GM21423 (cell line): ENCODE results near the gene ASB15.
"Not testable (repeated sequence)": the region's sequence is repeated elsewhere in the genome, so short reads cannot be mapped to it uniquely, and the experiment has no call there.

Experiments used
- ATAC-seq: cut with Tn5 transposase; IDR thresholded peaks from one replicate; pipeline ENCODE4 v1.9.1; 2021; ENCODE audit warnings: mild to moderate bottlenecking, moderate library complexity; ENCODE audit not compliant: unreplicated experiment

The ASB15 gene

DNA sequence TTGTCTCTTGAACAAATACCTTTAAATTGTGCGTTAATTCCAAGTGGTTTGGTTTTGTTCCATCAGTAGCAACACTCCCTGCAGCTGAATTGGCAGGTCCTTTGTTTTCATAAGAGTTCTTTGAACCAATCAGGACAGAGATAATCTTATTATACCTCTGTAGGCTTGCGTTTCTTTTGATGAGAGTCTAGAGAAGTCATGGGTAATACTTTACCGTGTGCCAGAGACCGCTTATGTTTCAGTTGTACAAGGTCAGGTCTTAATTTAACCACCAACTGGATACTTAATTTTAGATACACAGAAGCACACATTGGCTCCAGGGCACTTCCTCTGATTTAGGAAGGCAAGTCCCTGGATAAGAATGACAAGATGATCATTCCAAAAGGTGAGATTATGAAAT is at the start of gene ASB15:
TSS of gene ASB15 (plus strand) at position 292 of the 400 bp plus-strand sequence. CDS start 12,682 bp downstream, outside the sequence.
- no peak for ATAC-seq

DNA sequence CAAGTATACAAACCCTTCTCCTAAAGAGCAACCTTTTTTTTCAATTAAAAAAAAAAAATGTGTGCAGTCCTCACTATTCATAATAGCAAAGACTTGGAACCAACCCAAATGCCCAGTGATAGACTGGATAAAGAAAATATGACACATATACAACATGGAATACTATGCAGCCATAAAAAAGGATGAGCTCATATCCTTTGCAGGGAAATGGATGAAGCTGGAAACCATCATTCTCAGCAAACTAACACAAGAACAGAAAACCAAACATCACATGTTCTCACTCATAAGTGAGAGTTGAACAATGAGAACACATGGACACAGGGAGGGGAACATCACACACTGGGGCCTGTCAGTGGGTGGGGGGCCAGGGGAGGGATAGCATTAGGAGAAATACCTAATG is 49.5 kb upstream of the ASB15 start:
- not testable (repeated sequence) for ATAC-seq

DNA sequence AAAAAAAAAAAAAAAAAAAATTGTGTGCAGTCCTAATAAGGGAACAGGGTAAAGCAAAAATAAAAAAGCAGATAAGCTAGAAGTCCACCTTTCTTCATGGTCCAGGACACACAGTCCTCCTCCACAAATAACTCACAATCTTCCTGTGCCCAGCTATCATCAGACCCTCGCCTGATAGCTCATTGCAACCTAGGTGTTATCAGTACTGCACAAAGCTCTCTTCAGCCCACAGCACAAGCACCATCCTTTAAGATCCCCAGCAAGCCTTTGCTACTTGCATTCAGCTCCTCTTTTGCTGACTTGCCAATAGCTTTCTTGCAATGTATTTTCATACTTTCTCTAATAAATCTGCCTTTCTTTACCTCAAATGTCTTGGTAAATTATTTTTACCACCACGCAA is 49.0 kb upstream of the ASB15 start:
- ATAC-seq, result no peak

DNA sequence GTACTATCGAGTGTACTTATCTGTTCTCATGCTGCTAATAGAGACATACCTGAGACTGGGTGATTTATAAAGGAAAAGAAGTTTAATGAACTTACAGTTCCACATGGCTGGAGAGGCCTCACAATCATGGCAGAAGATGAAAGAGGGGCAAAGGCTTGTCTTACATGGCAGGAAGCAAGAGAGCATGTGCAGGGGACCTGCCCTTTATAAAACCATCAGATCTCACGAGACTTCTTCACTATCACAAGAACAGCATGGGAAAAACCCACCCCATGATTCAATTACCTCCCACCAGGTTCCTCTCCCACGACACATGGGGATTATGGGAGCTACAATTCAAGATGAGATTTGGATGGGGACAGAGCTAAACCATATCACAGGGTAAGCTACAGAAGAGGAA is 48.5 kb upstream of the ASB15 start:
- no peak for ATAC-seq

DNA sequence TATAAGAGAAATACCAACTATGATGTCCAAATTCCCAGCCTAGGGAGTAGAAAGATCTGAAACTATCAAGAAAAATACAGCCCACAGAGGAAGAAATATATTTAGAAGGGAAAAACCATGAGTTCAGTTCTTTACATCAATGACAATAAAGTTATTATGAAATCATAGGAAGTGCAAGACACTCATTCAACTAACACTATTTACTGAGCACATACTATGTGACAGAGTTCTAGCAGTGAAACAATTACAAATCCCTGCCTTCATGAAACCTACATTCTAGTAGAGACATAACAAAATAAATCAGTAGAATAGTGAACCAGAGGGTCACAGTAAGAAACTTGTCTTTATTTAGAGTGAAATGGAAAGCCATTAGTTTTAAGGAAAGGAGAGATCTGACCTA is 46.1 kb upstream of the ASB15 start:
- no peak for ATAC-seq

DNA sequence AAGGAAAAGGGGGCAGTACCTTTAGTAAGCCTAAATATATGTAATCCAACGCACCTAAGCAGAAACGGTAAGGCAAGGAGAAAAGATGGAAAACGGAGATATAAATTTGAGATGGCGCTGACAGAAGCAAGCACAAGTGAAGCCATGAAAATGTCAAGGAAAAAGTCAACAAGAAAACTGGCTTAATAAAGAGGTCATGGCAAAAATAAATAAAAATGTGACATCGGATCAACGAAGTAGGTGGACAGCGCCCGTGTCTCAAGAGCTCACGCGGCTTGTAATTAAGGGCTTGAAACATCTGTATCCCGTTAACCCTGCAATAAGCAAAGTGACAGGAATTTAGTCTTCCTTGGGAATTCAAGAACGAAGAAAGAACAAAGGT is 44.6 kb upstream of the ASB15 start:
- no peak for ATAC-seq

DNA sequence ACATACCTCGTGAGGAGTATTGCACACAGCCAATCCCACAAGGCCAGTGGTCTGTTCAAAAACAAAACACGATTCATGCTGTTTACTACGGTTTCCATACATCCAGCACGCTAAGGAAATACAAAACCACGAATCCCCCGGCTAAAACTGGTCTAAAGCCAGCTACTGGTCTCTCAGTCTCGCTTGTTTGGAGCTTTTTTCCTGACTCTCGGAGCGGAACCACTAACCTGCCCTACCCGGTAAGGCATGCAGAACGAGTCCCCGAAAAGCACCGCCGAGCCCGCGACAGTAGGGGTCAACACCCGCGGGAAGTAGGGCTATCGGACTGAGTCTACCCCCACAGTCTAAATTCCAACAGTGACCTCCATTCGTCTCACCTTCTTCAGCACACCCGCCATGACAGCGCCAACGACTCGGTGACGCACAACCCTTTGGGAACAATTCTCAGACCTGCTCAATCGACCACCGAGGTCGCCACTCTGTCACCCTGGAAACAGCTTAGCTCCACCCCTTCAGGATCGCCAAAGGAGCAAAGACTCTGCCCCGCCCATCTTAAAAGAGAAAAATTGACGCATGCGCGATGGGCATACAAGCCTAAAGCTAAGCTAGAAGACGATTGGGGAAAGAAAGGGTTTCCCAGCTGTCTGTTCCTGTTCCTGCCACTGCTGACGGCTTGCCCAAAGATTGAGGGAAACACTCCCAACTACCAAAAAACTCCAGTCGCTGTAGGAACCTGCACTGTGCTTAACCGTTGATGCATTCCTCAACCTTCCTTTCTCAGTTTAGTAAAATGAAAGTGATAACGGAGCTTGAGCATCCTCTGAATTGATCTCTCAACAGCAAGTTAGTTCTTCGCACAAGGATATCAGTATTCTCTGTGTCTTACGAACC is 44.0 kb upstream of the ASB15 start, which contains the start of gene NDUFA5:
TSS of gene NDUFA5 (minus strand) at position 421 of the 891 bp plus-strand sequence. CDS start at position 398, 23 bp downstream.
- ATAC-seq, result peak; percentile 98

DNA sequence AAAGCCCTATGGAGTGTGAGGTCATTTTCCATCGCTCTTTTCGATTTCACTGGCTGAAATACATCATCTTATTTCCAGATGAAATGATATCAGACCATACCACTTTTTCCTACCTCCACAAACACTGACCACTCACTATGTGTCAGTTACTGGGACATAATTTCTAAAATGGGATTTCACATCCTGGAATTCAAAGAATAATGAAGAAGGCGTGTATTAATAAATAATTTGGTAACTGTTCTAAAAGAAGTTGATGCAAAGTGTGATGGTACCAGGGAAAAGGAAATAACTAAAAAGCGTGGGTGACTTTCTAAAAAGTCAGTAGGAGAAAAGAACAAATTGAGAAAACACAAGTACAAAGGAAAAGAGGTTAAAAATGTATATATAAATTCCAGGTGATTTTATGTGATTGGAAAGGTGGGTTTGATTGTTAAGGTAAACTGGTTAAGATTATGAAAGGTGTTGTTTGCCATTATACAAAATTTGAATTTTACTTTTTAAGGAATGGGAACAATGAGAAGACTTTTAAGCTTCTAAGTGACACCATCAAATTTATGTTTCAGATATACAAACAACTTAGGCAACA is 43.2 kb upstream of the ASB15 start:
- ATAC-seq, result no peak

DNA sequence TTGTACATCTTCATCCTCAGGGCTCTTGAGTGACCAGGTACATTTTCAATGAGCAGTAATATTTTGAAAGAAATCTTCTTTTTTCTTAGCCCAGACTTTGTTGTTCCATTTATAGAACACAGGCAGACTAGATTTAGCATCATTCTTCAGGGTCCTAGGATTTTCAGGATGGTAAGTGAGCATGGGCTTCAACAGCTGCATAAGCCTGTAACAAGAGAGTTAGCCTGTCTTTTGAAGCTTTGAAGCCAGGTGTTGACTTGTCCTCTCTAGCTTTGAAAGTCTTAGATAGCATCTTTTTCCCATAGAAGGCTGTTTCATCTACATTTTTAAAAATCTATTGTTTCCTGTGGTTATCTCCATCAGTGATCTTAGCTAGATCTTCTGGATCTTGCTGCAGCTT is 39.5 kb upstream of the ASB15 start:
- no peak for ATAC-seq

DNA sequence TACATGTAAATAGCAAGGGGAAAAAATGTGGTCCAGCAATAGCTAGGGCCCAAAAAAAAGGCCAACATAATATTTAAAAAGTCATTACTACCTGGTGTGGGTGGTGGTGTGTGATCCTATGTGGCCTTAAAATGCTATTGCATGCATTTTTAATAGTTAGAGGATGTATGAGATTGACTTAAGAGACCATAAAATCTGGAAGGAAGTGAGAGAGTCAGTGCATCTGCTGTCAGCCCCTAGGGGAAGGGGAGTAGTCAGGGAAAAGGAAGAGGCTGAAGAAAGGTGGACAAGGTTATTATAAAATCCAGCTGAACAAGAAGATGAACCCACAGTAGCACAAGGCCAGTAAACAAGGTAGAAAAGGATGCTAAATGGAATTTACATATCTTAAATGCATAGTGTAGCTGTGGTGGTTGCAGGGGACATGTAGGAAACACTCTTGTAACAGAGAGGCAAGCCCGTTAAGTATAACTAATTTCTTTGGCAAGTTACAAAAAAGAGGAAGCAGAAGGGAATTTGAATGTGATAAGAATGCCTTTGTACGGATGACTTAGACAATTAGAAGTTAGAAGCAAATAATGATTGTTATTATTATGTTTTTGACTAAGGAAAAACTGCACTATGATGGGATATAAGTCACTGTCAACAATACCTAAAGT is 32.1 kb upstream of the ASB15 start:
- ATAC-seq, result no peak

DNA sequence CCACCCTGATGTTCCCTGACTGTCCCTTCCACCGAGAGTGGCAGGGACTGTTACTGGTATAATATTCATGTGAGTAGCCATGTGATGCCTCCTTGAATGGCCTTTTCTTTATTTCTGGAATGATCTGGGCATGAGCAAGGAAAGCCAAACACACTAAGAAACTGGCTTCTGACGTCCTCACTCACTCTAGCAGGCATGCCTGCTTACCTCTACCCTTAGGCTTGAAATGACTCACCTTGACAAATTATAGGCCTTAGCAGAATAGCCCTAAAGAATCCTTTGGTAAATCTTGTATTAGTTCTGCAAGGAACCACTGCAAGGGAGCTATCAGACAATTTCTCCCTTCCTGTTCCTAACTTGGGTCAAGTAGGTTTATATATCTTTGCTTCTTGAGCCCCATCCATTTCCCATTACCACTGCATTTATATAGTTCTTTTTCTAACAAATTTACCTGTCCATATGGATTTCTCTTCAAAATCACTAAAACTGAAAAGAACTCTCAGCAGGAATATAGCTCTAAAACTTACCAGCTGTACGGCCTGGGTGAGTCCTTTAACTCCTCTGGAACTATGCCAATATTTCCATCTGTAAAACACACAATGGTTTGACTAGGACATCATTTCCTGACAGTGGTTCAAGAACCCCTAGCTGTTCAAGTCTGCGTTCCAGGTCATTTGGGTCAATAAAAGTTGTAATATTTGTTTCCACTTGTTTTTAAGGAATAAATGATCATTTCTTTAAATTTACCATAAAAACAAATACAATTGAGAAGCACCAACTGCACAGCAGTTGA is 31.0 kb upstream of the ASB15 start:
- ATAC-seq, result no peak

DNA sequence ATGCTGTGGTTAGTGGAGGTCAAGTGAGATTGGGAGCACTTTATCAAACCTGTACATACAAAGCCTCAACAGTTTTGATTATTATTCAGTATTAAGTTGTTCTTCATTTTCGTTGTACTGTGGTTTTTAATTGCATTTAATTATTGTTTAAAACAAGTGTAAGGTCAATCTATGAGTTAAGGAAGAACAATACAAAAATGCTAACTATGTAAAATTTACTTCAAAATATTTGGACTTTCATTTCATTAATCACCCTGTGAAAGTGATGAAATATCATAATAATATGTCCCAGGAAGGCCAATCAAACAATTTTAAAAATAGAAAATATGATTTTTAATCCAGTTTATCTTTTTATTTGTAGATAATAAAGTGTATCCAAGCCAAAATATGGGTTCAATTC is 30.4 kb upstream of the ASB15 start:
- no peak for ATAC-seq

DNA sequence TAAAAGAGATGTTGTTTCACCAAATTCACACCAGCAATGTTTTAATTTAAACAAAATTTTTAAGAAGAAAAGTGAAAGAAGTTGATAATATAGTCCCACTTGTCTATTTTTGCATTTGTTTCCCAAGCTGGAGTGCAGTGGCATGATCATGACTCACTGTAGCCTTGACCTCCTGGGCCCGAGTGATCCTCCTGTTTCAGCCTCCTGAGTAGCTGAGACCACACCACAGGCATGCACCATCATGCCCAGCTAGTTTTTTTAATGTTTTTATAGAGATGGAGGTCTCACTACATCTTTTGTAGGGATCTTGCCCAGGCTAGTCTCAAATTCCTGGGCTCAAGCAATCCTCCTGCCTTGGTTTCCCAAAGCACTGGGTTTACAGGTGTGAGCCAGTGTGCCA is 29.9 kb upstream of the ASB15 start:
- no peak for ATAC-seq

DNA sequence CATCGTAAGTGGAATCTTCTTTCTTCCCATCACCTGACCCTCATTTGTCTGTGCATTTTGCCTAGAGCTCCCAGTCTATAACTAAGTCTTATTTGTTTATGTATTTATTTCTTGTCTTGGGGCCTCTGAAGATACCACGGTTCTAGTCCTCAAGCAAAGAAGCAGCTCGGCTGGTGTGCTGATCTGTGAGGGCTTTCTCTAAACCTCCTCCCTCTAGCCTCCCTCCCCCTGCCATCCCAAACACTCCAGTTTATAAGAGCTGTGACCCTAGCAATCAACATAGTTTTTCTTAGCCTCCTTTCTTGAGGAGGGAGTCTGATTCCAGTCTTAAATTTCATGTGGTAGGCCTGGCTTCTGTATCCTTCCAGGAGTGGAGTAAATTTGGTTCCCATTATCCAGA is 28.3 kb upstream of the ASB15 start:
- no peak for ATAC-seq

DNA sequence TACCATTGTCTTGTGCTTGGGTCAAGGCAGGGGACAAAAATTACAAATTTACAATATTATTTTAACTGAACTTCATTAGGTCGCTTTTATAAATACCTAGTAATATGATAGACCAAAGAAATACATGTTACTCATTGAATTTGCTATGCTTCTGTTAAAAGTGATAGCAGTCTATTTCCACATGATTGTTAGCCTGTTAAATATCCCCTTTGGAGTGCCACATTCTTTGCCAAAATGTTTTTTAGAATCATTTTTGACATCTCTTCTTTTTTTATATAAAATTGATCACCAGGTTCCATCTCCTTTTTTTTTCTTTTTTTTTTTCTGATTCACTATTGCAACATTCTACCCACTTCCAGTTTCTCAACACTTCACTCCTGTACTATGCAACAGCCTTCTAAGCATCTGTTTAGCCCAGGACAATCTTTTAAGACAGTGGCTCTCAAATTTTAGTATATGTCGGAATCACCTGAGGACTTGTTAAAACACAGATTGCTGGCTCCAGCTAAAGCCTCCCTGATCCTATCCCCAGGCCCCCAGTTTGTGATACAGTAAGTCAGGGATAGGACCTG is 27.6 kb upstream of the ASB15 start:
- no peak for ATAC-seq

DNA sequence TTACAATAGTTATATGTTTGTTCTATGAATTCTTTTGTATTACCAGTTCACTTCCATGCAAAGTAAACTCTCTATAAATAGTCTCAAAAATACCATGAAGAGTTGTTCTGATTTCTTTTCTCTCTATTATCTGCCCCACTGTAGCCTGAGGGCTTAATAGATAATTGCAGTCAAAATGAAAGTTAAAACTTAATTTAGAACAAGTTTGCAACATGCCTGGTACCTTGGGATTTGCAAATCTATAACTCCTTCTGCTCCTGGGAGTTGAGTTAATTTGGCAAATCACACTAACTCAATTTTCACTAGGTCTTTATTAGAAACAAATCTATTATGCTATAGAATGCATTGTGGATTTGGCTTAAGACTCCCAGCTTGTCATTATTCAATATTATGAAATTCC is 22.2 kb upstream of the ASB15 start:
- no peak for ATAC-seq

DNA sequence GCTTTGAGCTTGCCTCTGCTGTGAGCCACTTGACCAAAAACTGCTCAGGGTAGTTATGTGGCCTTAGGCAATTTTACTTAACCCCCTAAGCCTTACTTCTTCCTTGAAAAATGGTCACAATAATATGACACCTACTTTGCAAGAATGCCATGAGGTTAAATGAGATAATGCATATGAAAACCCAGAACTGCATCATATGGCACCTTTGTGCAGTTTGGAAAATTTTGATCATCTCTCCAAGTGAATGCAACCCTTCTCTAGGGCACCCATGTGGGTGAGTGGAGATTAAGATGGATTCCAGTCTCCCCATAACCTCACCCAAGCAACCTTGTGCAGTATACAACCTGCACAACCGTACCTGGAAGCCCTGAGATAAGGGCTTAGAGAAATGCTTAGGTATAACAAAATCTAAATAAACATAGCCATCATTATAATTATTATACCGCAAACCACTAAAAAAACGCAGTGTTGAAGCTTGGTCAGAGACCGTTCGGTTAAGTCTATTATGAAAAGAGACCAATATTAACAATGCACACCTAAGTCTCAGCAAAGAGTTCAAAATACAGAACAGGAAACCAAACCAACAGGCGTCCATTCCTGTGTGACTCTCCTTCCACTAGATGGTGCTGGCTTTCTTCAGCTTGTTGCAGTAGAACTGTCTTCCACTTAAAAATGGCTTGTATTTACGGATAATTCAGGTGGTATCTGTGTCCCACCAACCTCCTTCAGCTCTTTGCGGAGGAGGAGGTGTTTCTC is 21.0 kb upstream of the ASB15 start:
- ATAC-seq, result peak; percentile 65

DNA sequence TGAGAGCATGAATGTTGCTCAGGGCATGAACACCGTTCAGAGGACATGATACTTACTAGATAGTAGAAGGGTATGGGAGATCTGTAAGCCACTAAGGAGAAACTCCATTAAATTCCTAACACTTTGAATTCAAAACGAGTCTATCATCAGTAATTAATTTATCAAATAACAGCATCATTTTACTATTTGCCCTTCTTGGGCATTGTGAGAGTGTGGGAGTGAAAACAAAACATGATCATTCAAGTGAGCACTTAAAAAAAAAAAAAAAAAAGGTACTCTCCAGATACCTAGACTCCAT is 20.5 kb upstream of the ASB15 start:
- ATAC-seq, result no peak

DNA sequence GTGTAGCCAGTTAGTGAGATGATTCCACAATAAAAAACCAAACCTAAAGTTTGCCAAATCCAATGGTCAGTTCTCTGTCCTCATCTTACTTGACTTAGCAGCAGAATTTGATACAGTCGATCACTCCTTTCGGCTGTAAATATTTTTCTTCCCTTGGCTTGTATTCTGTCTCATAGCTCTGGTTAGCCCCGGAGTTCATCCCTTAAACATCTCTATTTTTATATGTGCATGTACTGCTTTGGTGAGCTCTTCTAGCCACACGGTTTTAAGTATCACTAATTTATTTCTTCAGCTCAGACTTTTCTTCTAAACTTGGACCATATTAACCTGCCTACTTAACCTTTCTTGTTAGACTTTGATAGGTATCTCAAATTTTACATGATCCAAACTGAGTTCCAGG is 17.8 kb upstream of the ASB15 start:
- ATAC-seq, result no peak

DNA sequence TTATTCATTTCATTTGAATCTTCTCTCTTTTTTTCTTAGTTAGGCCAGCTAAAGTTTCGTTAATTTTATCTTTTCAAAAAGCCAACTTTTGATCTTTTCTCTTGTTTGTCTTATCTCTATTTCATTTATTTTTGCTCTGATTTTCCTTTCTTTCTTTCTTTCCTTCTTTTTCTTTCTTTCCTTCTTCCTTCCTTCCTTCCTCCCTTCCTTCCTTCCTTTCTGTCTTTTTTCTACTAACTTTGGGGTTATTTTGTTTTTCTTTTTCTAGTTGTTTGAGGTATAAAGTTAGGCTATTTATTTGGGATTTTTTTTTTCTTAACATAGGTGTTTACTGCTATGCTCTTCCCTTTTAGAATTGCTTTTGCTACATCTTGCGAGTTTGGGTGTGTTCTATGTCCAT is 13.2 kb upstream of the ASB15 start:
- no peak for ATAC-seq
